Liver (tissue), 9 donors: ENCODE results near the gene UBR4. TPM values are rescaled to one million over a fixed set of nuclear protein-coding genes. Genes with fewer than 3 reads are reported as not detected.
A peak's percentile ranks its signal among the peaks of the same experiment; 100 is the strongest.

ENCODE experiments used
- DNase-seq: peaks from one replicate; pipeline ENCODE4 v3.0.0-alpha.2; 2017; ENCODE audit warnings: low spot score
- H3K27ac ChIP-seq, 2 donors: one replicate each; pipeline ENCODE4 v1.7.0; 2013; ENCODE audit warnings: inconsistent platforms in 2 of 2, low read length in 2 of 2, control low read depth in 1 of 2, low read depth in 1 of 2, mild to moderate bottlenecking in 1 of 2
- H3K27me3 ChIP-seq, 4 donors: one replicate each; pipeline versions ENCODE4 v1.6.1 to v1.7.0; 2013; ENCODE audit warnings: low read length in 3 of 4, inconsistent platforms in 1 of 4, mild to moderate bottlenecking in 1 of 4, moderate library complexity in 1 of 4; ENCODE audit not compliant: control insufficient read depth in 4 of 4, insufficient read depth in 4 of 4
- H3K36me3 ChIP-seq, 4 donors: one replicate each; pipeline versions ENCODE4 v1.6.1 to v1.7.0; 2013; ENCODE audit warnings: low read length in 3 of 4, mild to moderate bottlenecking in 3 of 4, low read depth in 1 of 4, moderate library complexity in 1 of 4; ENCODE audit not compliant: control insufficient read depth in 4 of 4, insufficient read depth in 3 of 4
- H3K4me1 ChIP-seq, 4 donors: one replicate each; pipeline versions ENCODE4 v1.6.1 to v1.7.0; 2013; ENCODE audit warnings: low read length in 3 of 4, mild to moderate bottlenecking in 3 of 4, moderate library complexity in 1 of 4; ENCODE audit not compliant: control insufficient read depth in 4 of 4, insufficient read depth in 4 of 4
- H3K4me3 ChIP-seq, 3 donors: one replicate each; pipeline versions ENCODE4 v1.6.1 to v1.7.0; 2013; ENCODE audit warnings: low read length in 3 of 3, control low read depth in 1 of 3, low read depth in 1 of 3, mild to moderate bottlenecking in 1 of 3
- H3K9ac ChIP-seq, 2 donors: one replicate each; pipeline ENCODE4 v1.7.0; 2013; ENCODE audit warnings: low read length in 2 of 2, mild to moderate bottlenecking in 2 of 2, moderate library complexity in 2 of 2, control low read depth in 1 of 2, low read depth in 1 of 2
- H3K9me3 ChIP-seq, 4 donors: one replicate each; pipeline versions ENCODE4 v1.6.1 to v1.7.0; 2013; ENCODE audit warnings: low read length in 3 of 4; ENCODE audit not compliant: control insufficient read depth in 4 of 4
- EGR1 ChIP-seq, 2 donors: IDR thresholded peaks; 2 replicates each; pipeline ENCODE4 v1.6.1; 2016 to 2018; ENCODE audit warnings: antibody characterized with exemption in 2 of 2, low read depth in 2 of 2
- FOXA1 ChIP-seq: IDR thresholded peaks from 2 replicates; pipeline ENCODE4 v1.6.1; 2016; ENCODE audit warnings: antibody characterized with exemption
- FOXA2 ChIP-seq: IDR thresholded peaks from 2 replicates; pipeline ENCODE4 v1.6.1; 2016; ENCODE audit warnings: antibody characterized with exemption
- GABPA ChIP-seq, 2 donors: IDR thresholded peaks in 1 of 2; conservative IDR thresholded peaks in 1 of 2; 2 replicates each; pipeline ENCODE4 v1.6.1; 2016; ENCODE audit warnings: antibody characterized with exemption in 2 of 2, mild to moderate bottlenecking in 1 of 2, moderate library complexity in 1 of 2
- HNF4A ChIP-seq, 2 donors: conservative IDR thresholded peaks; 2 replicates each; pipeline ENCODE4 v1.6.1; 2016; ENCODE audit warnings: antibody characterized with exemption in 2 of 2, mild to moderate bottlenecking in 2 of 2
- HNF4G ChIP-seq: IDR thresholded peaks from 2 replicates; pipeline ENCODE4 v1.6.1; 2016; ENCODE audit warnings: antibody characterized with exemption
- JUND ChIP-seq, 2 donors: IDR thresholded peaks; 2 replicates each; pipeline ENCODE4 v1.6.1; 2016; ENCODE audit warnings: antibody characterized with exemption in 2 of 2
- NR2F2 ChIP-seq: IDR thresholded peaks from 2 replicates; pipeline ENCODE4 v1.6.1; 2016; ENCODE audit warnings: antibody characterized with exemption
- RAD21 ChIP-seq, 2 donors: IDR thresholded peaks; 2 replicates each; pipeline ENCODE4 v1.6.1; 2016; ENCODE audit warnings: antibody characterized with exemption in 2 of 2, mild to moderate bottlenecking in 2 of 2
- RXRA ChIP-seq, 2 donors: IDR thresholded peaks; 2 replicates each; pipeline ENCODE4 v1.6.1; 2017 to 2018; ENCODE audit warnings: antibody characterized with exemption in 2 of 2, mild to moderate bottlenecking in 1 of 2
- SP1 ChIP-seq: IDR thresholded peaks from 2 replicates; pipeline ENCODE4 v1.6.1; 2018; ENCODE audit warnings: antibody characterized with exemption, mild to moderate bottlenecking
- TAF1 ChIP-seq: conservative IDR thresholded peaks from 2 replicates; pipeline ENCODE4 v1.6.1; 2016; ENCODE audit warnings: antibody characterized with exemption, mild to moderate bottlenecking
- YY1 ChIP-seq: IDR thresholded peaks from 2 replicates; pipeline ENCODE4 v1.6.1; 2016; ENCODE audit warnings: antibody characterized with exemption, mild to moderate bottlenecking
- WGBS: extraction: QIAGEN DNeasy Blood & Tissue Kit; methylation state at CpG from one replicate; pipeline ENCODE4 v1.1.7; 2013; 5-methylcytosine and 5-hydroxymethylcytosine counted together
- polyA plus RNA-seq, 2 donors: library from polyadenylated mRNA; stranded (reverse) in 1 of 2; unstranded in 1 of 2; fragments of 200-250 nt in 1 of 2; fragments of >200 nt in 1 of 2; fragmentation: Nextera tagmentation in 1 of 2; extraction: Ambion mirVana in 1 of 2; gene quantifications; one replicate each; pipeline versions ENCODE4 v1.2.1 to v1.2.3, GENCODE V29; 2013 to 2015
- total RNA-seq, 2 donors: library from RNA; depleted of rRNA; stranded (reverse); fragments of >200 nt; gene quantifications; one replicate each; pipeline ENCODE4 v1.2.3, GENCODE V29; 2014
- TF ChIP-seq, protein P1 (sequence below): IDR thresholded peaks from 2 replicates; pipeline ENCODE4 v1.6.1; 2016; ENCODE audit warnings: antibody characterized with exemption
- TF ChIP-seq, protein P2 (sequence below): IDR thresholded peaks from 2 replicates; pipeline ENCODE4 v1.6.1; 2016; ENCODE audit warnings: antibody characterized with exemption, mild to moderate bottlenecking
- TF ChIP-seq, protein P3 (sequence below): fragments of 150-350 bp; IDR thresholded peaks from 2 replicates; pipeline ENCODE4 v1.5.1; 2017; ENCODE audit warnings: improper control_type of control experiment, low read depth, low read length; ENCODE audit not compliant: missing input control
- TF ChIP-seq, protein P4 (sequence below): IDR thresholded peaks from 2 replicates; pipeline ENCODE4 v1.6.1; 2016; ENCODE audit warnings: antibody characterized with exemption
- donor health status: healthy.
- donor health status: healthy.
- donor health status: healthy.
- donor health status: healthy.
- donor health status: healthy.

UBR4 gene
- total and polyA plus RNA-seq, 4 donors = 45.4 to 156 (median 86.9) TPM

DNA sequence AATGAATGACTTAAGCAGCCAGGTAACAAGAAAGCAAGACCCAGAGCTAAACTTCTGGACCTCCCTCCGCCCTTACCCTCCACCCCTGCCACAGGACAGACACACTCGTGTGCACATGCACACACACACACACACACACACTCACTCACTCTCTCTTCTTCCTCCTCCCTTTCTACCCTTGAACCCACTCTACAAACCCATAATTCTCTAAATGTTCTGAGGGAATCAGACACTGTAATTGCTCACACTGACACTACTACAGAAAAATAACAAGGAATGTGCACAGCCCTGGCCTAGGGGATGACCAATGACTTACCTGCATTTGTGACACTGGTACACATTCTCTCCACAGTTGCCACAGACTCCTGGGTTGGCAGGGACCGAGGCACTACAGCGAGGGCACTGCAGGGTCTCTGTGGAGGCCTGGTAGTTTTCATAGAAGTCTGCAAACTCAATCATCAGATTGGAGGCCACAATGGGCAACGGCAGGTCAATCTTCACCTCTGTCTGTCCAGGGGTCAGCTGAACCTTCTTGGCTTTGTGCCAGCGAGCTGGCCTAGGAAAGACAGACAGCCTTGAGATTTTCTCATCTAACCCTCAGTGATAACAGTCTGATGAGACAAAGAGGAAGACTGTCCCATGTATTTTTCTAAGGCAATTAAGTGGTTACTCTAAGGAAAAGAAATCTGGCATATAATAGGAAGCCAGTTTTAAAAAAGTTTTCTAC is 94.8 kb downstream of the UBR4 start:
- Histone ChIP-seq H3K27me3 (no peaks in the 10 kb centered on the region), H3K9me3 (no peaks in the 10 kb centered on the region), H3K9ac (no peak overlapping the region), H3K27ac (no peak overlapping the region), H3K4me3 (no peak overlapping the region), H3K36me3 (peaks cover 27 to 96% (median 94%) of the 10 kb centered on the region in 4 donors), H3K4me1 (no peaks in the 10 kb centered on the region)
- no peak for DNase-seq
- TF ChIP-seq RAD21 (IDR thresholded peaks at IDR 0.05) = no peak
- no peak for TF ChIP-seq YY1
- TF ChIP-seq EGR1 (IDR thresholded peaks at IDR 0.05; ENCODE audit: low read depth in 2 of 2) = no peak
- TF ChIP-seq, protein P1, sequence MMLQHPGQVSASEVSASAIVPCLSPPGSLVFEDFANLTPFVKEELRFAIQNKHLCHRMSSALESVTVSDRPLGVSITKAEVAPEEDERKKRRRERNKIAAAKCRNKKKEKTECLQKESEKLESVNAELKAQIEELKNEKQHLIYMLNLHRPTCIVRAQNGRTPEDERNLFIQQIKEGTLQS = no peak
- 77% methylated on average over 6 of the region's 6 CpGs for WGBS

DNA sequence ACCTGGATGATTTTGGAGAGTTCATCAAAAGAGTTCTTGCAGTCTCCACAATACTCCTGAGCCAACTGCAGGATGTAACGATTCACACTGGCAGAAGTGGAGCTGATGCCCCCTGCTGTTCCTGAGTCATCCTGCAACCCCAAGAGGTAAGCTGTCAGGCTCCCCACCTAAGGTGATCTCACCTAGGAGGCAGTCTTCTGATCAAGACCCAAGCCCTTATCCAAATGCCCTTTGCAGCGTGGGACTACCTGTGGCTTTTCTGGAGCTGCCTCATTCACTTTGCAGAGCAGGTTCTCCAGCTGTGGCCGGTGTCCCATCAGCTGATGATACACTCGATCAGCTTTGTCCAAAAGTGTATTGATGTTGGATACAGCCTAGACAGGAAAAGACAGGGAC is 96.4 kb downstream of the UBR4 start:
- H3K36me3 ChIP-seq = peaks cover 33 to 96% (median 92%) of the 10 kb centered on the region in 4 donors
- WGBS = 78% methylated on average over 4 of the region's 4 CpGs
- no peak for DNase-seq

More for the DNA sequence above, 96.4 kb downstream of the UBR4 start:
- Histone ChIP-seq H3K9ac (no peak overlapping the region), H3K4me1 (no peaks in the 10 kb centered on the region), H3K9me3 (no peaks in the 10 kb centered on the region), H3K27me3 (no peaks in the 10 kb centered on the region), H3K4me3 (no peak overlapping the region), H3K27ac (no peak overlapping the region)
- no peak for TF ChIP-seq HNF4A (conservative IDR thresholded peaks at IDR 0.05)
- TF ChIP-seq GABPA (IDR thresholded peaks at IDR 0.05 in 1 of 2, conservative IDR thresholded peaks at IDR 0.05 in 1 of 2) = no peak
- TF ChIP-seq FOXA1 = no peak
- TF ChIP-seq NR2F2 = no peak
- TF ChIP-seq, protein P1 = no peak
- no peak for TF ChIP-seq EGR1 (IDR thresholded peaks at IDR 0.05; ENCODE audit: low read depth in 2 of 2)
- TF ChIP-seq, protein P2, sequence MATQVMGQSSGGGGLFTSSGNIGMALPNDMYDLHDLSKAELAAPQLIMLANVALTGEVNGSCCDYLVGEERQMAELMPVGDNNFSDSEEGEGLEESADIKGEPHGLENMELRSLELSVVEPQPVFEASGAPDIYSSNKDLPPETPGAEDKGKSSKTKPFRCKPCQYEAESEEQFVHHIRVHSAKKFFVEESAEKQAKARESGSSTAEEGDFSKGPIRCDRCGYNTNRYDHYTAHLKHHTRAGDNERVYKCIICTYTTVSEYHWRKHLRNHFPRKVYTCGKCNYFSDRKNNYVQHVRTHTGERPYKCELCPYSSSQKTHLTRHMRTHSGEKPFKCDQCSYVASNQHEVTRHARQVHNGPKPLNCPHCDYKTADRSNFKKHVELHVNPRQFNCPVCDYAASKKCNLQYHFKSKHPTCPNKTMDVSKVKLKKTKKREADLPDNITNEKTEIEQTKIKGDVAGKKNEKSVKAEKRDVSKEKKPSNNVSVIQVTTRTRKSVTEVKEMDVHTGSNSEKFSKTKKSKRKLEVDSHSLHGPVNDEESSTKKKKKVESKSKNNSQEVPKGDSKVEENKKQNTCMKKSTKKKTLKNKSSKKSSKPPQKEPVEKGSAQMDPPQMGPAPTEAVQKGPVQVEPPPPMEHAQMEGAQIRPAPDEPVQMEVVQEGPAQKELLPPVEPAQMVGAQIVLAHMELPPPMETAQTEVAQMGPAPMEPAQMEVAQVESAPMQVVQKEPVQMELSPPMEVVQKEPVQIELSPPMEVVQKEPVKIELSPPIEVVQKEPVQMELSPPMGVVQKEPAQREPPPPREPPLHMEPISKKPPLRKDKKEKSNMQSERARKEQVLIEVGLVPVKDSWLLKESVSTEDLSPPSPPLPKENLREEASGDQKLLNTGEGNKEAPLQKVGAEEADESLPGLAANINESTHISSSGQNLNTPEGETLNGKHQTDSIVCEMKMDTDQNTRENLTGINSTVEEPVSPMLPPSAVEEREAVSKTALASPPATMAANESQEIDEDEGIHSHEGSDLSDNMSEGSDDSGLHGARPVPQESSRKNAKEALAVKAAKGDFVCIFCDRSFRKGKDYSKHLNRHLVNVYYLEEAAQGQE = no peak
- no peak for TF ChIP-seq FOXA2
- TF ChIP-seq, protein P3, sequence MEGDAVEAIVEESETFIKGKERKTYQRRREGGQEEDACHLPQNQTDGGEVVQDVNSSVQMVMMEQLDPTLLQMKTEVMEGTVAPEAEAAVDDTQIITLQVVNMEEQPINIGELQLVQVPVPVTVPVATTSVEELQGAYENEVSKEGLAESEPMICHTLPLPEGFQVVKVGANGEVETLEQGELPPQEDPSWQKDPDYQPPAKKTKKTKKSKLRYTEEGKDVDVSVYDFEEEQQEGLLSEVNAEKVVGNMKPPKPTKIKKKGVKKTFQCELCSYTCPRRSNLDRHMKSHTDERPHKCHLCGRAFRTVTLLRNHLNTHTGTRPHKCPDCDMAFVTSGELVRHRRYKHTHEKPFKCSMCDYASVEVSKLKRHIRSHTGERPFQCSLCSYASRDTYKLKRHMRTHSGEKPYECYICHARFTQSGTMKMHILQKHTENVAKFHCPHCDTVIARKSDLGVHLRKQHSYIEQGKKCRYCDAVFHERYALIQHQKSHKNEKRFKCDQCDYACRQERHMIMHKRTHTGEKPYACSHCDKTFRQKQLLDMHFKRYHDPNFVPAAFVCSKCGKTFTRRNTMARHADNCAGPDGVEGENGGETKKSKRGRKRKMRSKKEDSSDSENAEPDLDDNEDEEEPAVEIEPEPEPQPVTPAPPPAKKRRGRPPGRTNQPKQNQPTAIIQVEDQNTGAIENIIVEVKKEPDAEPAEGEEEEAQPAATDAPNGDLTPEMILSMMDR = peak; percentile 34
- no peak for TF ChIP-seq HNF4G
- TF ChIP-seq JUND (IDR thresholded peaks at IDR 0.05) = no peak
- no peak for TF ChIP-seq SP1
- TF ChIP-seq YY1 = no peak
- TF ChIP-seq RAD21 (IDR thresholded peaks at IDR 0.05) = peak; percentile 63 to 74
- TF ChIP-seq, protein P4, sequence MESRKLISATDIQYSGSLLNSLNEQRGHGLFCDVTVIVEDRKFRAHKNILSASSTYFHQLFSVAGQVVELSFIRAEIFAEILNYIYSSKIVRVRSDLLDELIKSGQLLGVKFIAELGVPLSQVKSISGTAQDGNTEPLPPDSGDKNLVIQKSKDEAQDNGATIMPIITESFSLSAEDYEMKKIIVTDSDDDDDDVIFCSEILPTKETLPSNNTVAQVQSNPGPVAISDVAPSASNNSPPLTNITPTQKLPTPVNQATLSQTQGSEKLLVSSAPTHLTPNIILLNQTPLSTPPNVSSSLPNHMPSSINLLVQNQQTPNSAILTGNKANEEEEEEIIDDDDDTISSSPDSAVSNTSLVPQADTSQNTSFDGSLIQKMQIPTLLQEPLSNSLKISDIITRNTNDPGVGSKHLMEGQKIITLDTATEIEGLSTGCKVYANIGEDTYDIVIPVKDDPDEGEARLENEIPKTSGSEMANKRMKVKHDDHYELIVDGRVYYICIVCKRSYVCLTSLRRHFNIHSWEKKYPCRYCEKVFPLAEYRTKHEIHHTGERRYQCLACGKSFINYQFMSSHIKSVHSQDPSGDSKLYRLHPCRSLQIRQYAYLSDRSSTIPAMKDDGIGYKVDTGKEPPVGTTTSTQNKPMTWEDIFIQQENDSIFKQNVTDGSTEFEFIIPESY = no peak
- no peak for TF ChIP-seq RXRA (IDR thresholded peaks at IDR 0.05)
- TF ChIP-seq TAF1 = no peak
